ENCODE data around the gene IBA57.

The IBA57 gene

GRCh38 chr1:228155596-228156514 lies 9.7 kb upstream of the IBA57 start:
- Histone ChIP-seq H3K4ac (ENCODE audit: low read depth in 1 of 2, low read length in 2 of 2) (no peak overlapping the region), H3K27me3 (ENCODE audit: control insufficient read depth in 1 of 2, insufficient read depth in 1 of 2, low read length in 2 of 2) (peaks cover 0 to 8% of the 10 kb centered on the region in 2 experiments), H4K8ac (ENCODE audit: low read length) (no peak overlapping the region), H3K9ac (ENCODE audit: low read length) (no peak overlapping the region), H2BK120ac (ENCODE audit: low read depth, low read length) (no peak overlapping the region), H3K79me1 (replicated peaks; ENCODE audit: low read length, poor library complexity, severe bottlenecking) (peaks cover 9% of the 10 kb centered on the region), H3K14ac (ENCODE audit: low read length in 2 of 2) (no peak overlapping the region), H3K18ac (ENCODE audit: low read depth in 1 of 2, low read length in 2 of 2) (no peak overlapping the region), H3K4me3 (ENCODE audit: insufficient read depth in 1 of 2, low read depth in 1 of 2, low read length in 2 of 2) (no peak overlapping the region), H2BK12ac (ENCODE audit: low read length in 2 of 2) (no peak overlapping the region), H3K4me2 (ENCODE audit: low read length, poor library complexity, severe bottlenecking) (no peak overlapping the region), H2BK5ac (ENCODE audit: low read depth, low read length, poor library complexity, severe bottlenecking) (no peak overlapping the region), H2AK5ac (ENCODE audit: low read length, severe bottlenecking) (no peak overlapping the region), H3K23ac (ENCODE audit: low read length in 2 of 2) (no peak overlapping the region), H3K27ac (ENCODE audit: low read length, poor library complexity, severe bottlenecking) (no peak overlapping the region), H3K9me3 (ENCODE audit: control insufficient read depth, low read length) (no peaks in the 10 kb centered on the region), H2AFZ (ENCODE audit: low read depth, low read length) (no peak overlapping the region), H3K36me3 (ENCODE audit: control insufficient read depth in 1 of 2, insufficient read depth in 2 of 2, low read depth in 1 of 2, low read length in 2 of 2) (peaks cover 0 to 42% of the 10 kb centered on the region in 2 experiments), H4K91ac (ENCODE audit: low read length) (no peak overlapping the region), H2BK15ac (ENCODE audit: low read depth, poor library complexity, severe bottlenecking) (no peak overlapping the region), H3K4me1 (ENCODE audit: control insufficient read depth, insufficient read depth, low read depth, low read length) (peaks cover 10% of the 10 kb centered on the region)
- no peak for DNase-seq
- 91% methylated on average over 16 of the region's 16 CpGs for WGBS

GRCh38 chr1:228156515-228156881 lies 9.1 kb upstream of the IBA57 start:
- WGBS, result 88% methylated on average over 9 of the region's 9 CpGs
- no peak for DNase-seq
- Histone ChIP-seq H2BK12ac (ENCODE audit: low read length in 2 of 2) (no peak overlapping the region), H3K18ac (ENCODE audit: low read depth in 1 of 2, low read length in 2 of 2) (no peak overlapping the region), H4K8ac (ENCODE audit: low read length) (no peak overlapping the region), H2AK5ac (ENCODE audit: low read length, severe bottlenecking) (no peak overlapping the region), H2BK120ac (ENCODE audit: low read depth, low read length) (no peak overlapping the region), H3K79me1 (replicated peaks; ENCODE audit: low read length, poor library complexity, severe bottlenecking) (peaks cover 8% of the 10 kb centered on the region), H2BK15ac (ENCODE audit: low read depth, poor library complexity, severe bottlenecking) (no peak overlapping the region), H3K27ac (ENCODE audit: low read length, poor library complexity, severe bottlenecking) (no peak overlapping the region), H3K23ac (ENCODE audit: low read length in 2 of 2) (no peak overlapping the region), H3K4me1 (ENCODE audit: control insufficient read depth, insufficient read depth, low read depth, low read length) (peaks cover 4% of the 10 kb centered on the region), H3K14ac (ENCODE audit: low read length in 2 of 2) (no peak overlapping the region), H4K91ac (ENCODE audit: low read length) (no peak overlapping the region), H3K9ac (ENCODE audit: low read length) (no peak overlapping the region), H3K4me2 (ENCODE audit: low read length, poor library complexity, severe bottlenecking) (no peak overlapping the region), H3K9me3 (ENCODE audit: control insufficient read depth, low read length) (no peaks in the 10 kb centered on the region), H3K27me3 (ENCODE audit: control insufficient read depth in 1 of 2, insufficient read depth in 1 of 2, low read length in 2 of 2) (peaks cover 0 to 8% of the 10 kb centered on the region in 2 experiments), H3K36me3 (ENCODE audit: control insufficient read depth in 1 of 2, insufficient read depth in 2 of 2, low read depth in 1 of 2, low read length in 2 of 2) (peaks cover 0 to 35% of the 10 kb centered on the region in 2 experiments), H2BK5ac (ENCODE audit: low read depth, low read length, poor library complexity, severe bottlenecking) (no peak overlapping the region), H2AFZ (ENCODE audit: low read depth, low read length) (no peak overlapping the region), H3K4me3 (ENCODE audit: insufficient read depth in 1 of 2, low read depth in 1 of 2, low read length in 2 of 2) (no peak overlapping the region), H3K4ac (ENCODE audit: low read depth in 1 of 2, low read length in 2 of 2) (no peak overlapping the region)

- Histone ChIP-seq H2AFZ (ENCODE audit: low read depth, low read length) (no peak overlapping the region), H3K14ac (ENCODE audit: low read length in 2 of 2) (no peak overlapping the region), H3K27me3 (ENCODE audit: control insufficient read depth in 1 of 2, insufficient read depth in 1 of 2, low read length in 2 of 2) (peaks cover 0 to 8% of the 10 kb centered on the region in 2 experiments), H3K27ac (ENCODE audit: low read length, poor library complexity, severe bottlenecking) (no peak overlapping the region), H3K23ac (ENCODE audit: low read length in 2 of 2) (no peak overlapping the region), H3K36me3 (ENCODE audit: control insufficient read depth in 1 of 2, insufficient read depth in 2 of 2, low read depth in 1 of 2, low read length in 2 of 2) (peaks cover 0 to 29% of the 10 kb centered on the region in 2 experiments), H4K8ac (ENCODE audit: low read length) (no peak overlapping the region), H3K9ac (ENCODE audit: low read length) (no peak overlapping the region), H2AK5ac (ENCODE audit: low read length, severe bottlenecking) (no peak overlapping the region), H2BK5ac (ENCODE audit: low read depth, low read length, poor library complexity, severe bottlenecking) (no peak overlapping the region), H3K9me3 (ENCODE audit: control insufficient read depth, low read length) (no peaks in the 10 kb centered on the region), H3K18ac (ENCODE audit: low read depth in 1 of 2, low read length in 2 of 2) (no peak overlapping the region), H3K4me2 (ENCODE audit: low read length, poor library complexity, severe bottlenecking) (no peak overlapping the region), H3K4me1 (ENCODE audit: control insufficient read depth, insufficient read depth, low read depth, low read length) (peaks cover 2% of the 10 kb centered on the region), H4K91ac (ENCODE audit: low read length) (no peak overlapping the region), H3K4me3 (ENCODE audit: insufficient read depth in 1 of 2, low read depth in 1 of 2, low read length in 2 of 2) (no peak overlapping the region), H3K79me1 (replicated peaks; ENCODE audit: low read length, poor library complexity, severe bottlenecking) (peaks cover 5% of the 10 kb centered on the region), H2BK120ac (ENCODE audit: low read depth, low read length) (no peak overlapping the region), H2BK12ac (ENCODE audit: low read length in 2 of 2) (no peak overlapping the region), H3K4ac (ENCODE audit: low read depth in 1 of 2, low read length in 2 of 2) (no peak overlapping the region), H2BK15ac (ENCODE audit: low read depth, poor library complexity, severe bottlenecking) (peak overlapping the region; percentile 53)
- 94% methylated on average over 24 of the region's 24 CpGs for WGBS
- no peak for DNase-seq
Observed at GRCh38 chr1:228156941-228157728, 8.5 kb upstream of the IBA57 start.

- Histone ChIP-seq H3K36me3 (ENCODE audit: control insufficient read depth in 1 of 2, insufficient read depth in 2 of 2, low read depth in 1 of 2, low read length in 2 of 2) (peaks cover 0 to 24% of the 10 kb centered on the region in 2 experiments), H2AK5ac (ENCODE audit: low read length, severe bottlenecking) (no peak overlapping the region), H3K4me2 (ENCODE audit: low read length, poor library complexity, severe bottlenecking) (no peak overlapping the region), H3K4me3 (ENCODE audit: insufficient read depth in 1 of 2, low read depth in 1 of 2, low read length in 2 of 2) (peak overlapping the region in 1 of 2 experiments; percentile 27), H2AFZ (ENCODE audit: low read depth, low read length) (no peak overlapping the region), H3K23ac (ENCODE audit: low read length in 2 of 2) (no peak overlapping the region), H3K9me3 (ENCODE audit: control insufficient read depth, low read length) (no peaks in the 10 kb centered on the region), H3K18ac (ENCODE audit: low read depth in 1 of 2, low read length in 2 of 2) (no peak overlapping the region), H3K27ac (ENCODE audit: low read length, poor library complexity, severe bottlenecking) (no peak overlapping the region), H2BK120ac (ENCODE audit: low read depth, low read length) (no peak overlapping the region), H2BK15ac (ENCODE audit: low read depth, poor library complexity, severe bottlenecking) (no peak overlapping the region), H4K91ac (ENCODE audit: low read length) (no peak overlapping the region), H3K9ac (ENCODE audit: low read length) (no peak overlapping the region), H3K14ac (ENCODE audit: low read length in 2 of 2) (no peak overlapping the region), H2BK12ac (ENCODE audit: low read length in 2 of 2) (no peak overlapping the region), H3K4me1 (ENCODE audit: control insufficient read depth, insufficient read depth, low read depth, low read length) (peaks cover 7% of the 10 kb centered on the region), H3K27me3 (ENCODE audit: control insufficient read depth in 1 of 2, insufficient read depth in 1 of 2, low read length in 2 of 2) (peaks cover 0 to 8% of the 10 kb centered on the region in 2 experiments), H3K4ac (ENCODE audit: low read depth in 1 of 2, low read length in 2 of 2) (no peak overlapping the region), H4K8ac (ENCODE audit: low read length) (no peak overlapping the region), H2BK5ac (ENCODE audit: low read depth, low read length, poor library complexity, severe bottlenecking) (no peak overlapping the region), H3K79me1 (replicated peaks; ENCODE audit: low read length, poor library complexity, severe bottlenecking) (peaks cover 5% of the 10 kb centered on the region)
- WGBS, result 94% methylated on average over 43 of the region's 43 CpGs
- DNase-seq, result no peak
Observed at GRCh38 chr1:228157729-228158126, 7.9 kb upstream of the IBA57 start.

Data from mesenchymal stem cell (in vitro differentiated cells and primary cell).